ENCODE results near the gene APCDD1L.

- no peak for TF ChIP-seq GATA2 (IDR thresholded peaks at IDR 0.05; ENCODE audit: low read depth, low read length)
- TF ChIP-seq GATA3 (IDR thresholded peaks at IDR 0.05; ENCODE audit: low read depth, low read length) = no peak
These were observed 22.6 kb upstream of the APCDD1L start for GRCh38 chr20:58537831-58538230.
